Neural cell (in vitro differentiated cells): ENCODE data around the gene KIRREL3. TPM values are rescaled to one million over a fixed set of nuclear protein-coding genes. Genes with fewer than 3 reads are reported as not detected.

Source experiments
- H2AFZ ChIP-seq: fragments of 200-600, 300-800 bp; sonication (generic), shearing (Covaris generic); 2 replicates; pipeline ENCODE4 v1.6.0; 2014; ENCODE audit warnings: low read depth, mild to moderate bottlenecking, antibody characterized with exemption, low read length, moderate library complexity
- H3F3A ChIP-seq: fragments of 200-600 bp; shearing (Covaris generic); 2 replicates; pipeline ENCODE4 v1.6.1; 2016; ENCODE audit warnings: mild to moderate bottlenecking, moderate library complexity, mixed read lengths, antibody characterized with exemption, low read length; ENCODE audit not compliant: insufficient read depth, poor library complexity, severe bottlenecking
- H3K27ac ChIP-seq: fragments of 200-600, 300-800 bp; sonication (generic), shearing (Covaris generic); 2 replicates; pipeline ENCODE4 v1.5.1; 2014; ENCODE audit warnings: mild to moderate bottlenecking, low read length, moderate library complexity
- H3K27me3 ChIP-seq: fragments of 300-800, 200-600 bp; sonication (generic), shearing (Covaris generic); 2 replicates; pipeline ENCODE4 v1.6.0; 2014; ENCODE audit warnings: mild to moderate bottlenecking, low read depth, low read length, moderate library complexity; ENCODE audit not compliant: insufficient read depth
- H3K36me3 ChIP-seq: fragments of 300-800, 200-600 bp; sonication (generic), shearing (Covaris generic); 2 replicates; pipeline ENCODE4 v1.5.1; 2014; ENCODE audit warnings: mild to moderate bottlenecking, antibody characterized with exemption, low read length, moderate library complexity; ENCODE audit not compliant: insufficient read depth
- H3K4me2 ChIP-seq: fragments of 300-800, 200-600 bp; sonication (generic), shearing (Covaris generic); 2 replicates; pipeline ENCODE4 v1.6.0; 2014; ENCODE audit warnings: mild to moderate bottlenecking, low read length
- H3K4me3 ChIP-seq: fragments of 300-800, 200-600 bp; sonication (generic), shearing (Covaris generic); 2 replicates; pipeline ENCODE4 v1.5.1; 2014; ENCODE audit warnings: mild to moderate bottlenecking, low read length, moderate library complexity
- H3K79me2 ChIP-seq: fragments of 200-600 bp; shearing (Covaris generic); replicated peaks from 2 replicates; pipeline ENCODE4 v1.6.0; 2014; ENCODE audit warnings: mild to moderate bottlenecking, low read length, moderate library complexity; ENCODE audit not compliant: insufficient read depth
- H3K9ac ChIP-seq: fragments of 300-800, 200-600 bp; sonication (generic), shearing (Covaris generic); 2 replicates; pipeline ENCODE4 v1.6.1; 2016; ENCODE audit warnings: mild to moderate bottlenecking, low read length, mixed read lengths
- H3K9me2 ChIP-seq: fragments of 200-600 bp; shearing (Covaris generic); 2 replicates; pipeline ENCODE4 v1.6.1; 2016; ENCODE audit warnings: mild to moderate bottlenecking, low read length, mixed read lengths; ENCODE audit not compliant: insufficient read depth
- H3K9me3 ChIP-seq: fragments of 200-600, 300-800 bp; sonication (generic), shearing (Covaris generic); 2 replicates; pipeline ENCODE4 v1.6.1; 2016; ENCODE audit warnings: mild to moderate bottlenecking, mixed run types, low read length, moderate library complexity, mixed read lengths
- H4K20me1 ChIP-seq: fragments of 200-600 bp; shearing (Covaris generic); 2 replicates; pipeline ENCODE4 v1.6.1; 2016; ENCODE audit warnings: mild to moderate bottlenecking, mixed run types; ENCODE audit not compliant: insufficient read depth
- EP300 ChIP-seq: fragments of 450-650 bp; conservative IDR thresholded peaks from 2 replicates; pipeline ENCODE4 v1.6.1; 2014; ENCODE audit warnings: antibody characterized with exemption, mild to moderate bottlenecking, moderate library complexity; ENCODE audit not compliant: poor library complexity, severe bottlenecking
- EZH2 ChIP-seq: fragments of 200-600, 300-800 bp; shearing (Covaris generic), sonication (generic); IDR thresholded peaks from 2 replicates; pipeline ENCODE4 v1.6.1; 2014; ENCODE audit warnings: antibody characterized with exemption, low read length, borderline replicate concordance, mild to moderate bottlenecking; ENCODE audit not compliant: insufficient read depth, poor library complexity, severe bottlenecking
- MXI1 ChIP-seq: fragments of 450-650 bp; conservative IDR thresholded peaks from 2 replicates; pipeline ENCODE4 v1.6.1; 2014; ENCODE audit warnings: antibody characterized with exemption, mild to moderate bottlenecking; ENCODE audit not compliant: poor library complexity, severe bottlenecking
- POLR2AphosphoS5 ChIP-seq: IDR thresholded peaks from 2 replicates; pipeline ENCODE4 v1.6.1; 2012
- RAD21 ChIP-seq: fragments of 450-650 bp; conservative IDR thresholded peaks from 2 replicates; pipeline ENCODE4 v1.6.1; 2014; ENCODE audit warnings: antibody characterized with exemption, mild to moderate bottlenecking, moderate library complexity
- SMC3 ChIP-seq: fragments of 450-650 bp; conservative IDR thresholded peaks from 2 replicates; pipeline ENCODE4 v1.6.1; 2014; ENCODE audit warnings: antibody characterized with exemption, mild to moderate bottlenecking, moderate library complexity; ENCODE audit not compliant: poor library complexity
- TAF1 ChIP-seq: IDR thresholded peaks from 2 replicates; pipeline ENCODE4 v1.6.1; 2012; ENCODE audit warnings: low read depth
- polyA plus RNA-seq: library from polyadenylated mRNA; depleted of rRNA; stranded (reverse); fragments of >200 nt; gene quantifications from 2 replicates; pipeline ENCODE4 v1.2.3, GENCODE V29; 2014
- TF ChIP-seq, protein P1 (sequence below): IDR thresholded peaks from 2 replicates; pipeline ENCODE4 v1.6.1; 2012; ENCODE audit warnings: borderline replicate concordance
- TF ChIP-seq, protein P2 (sequence below): fragments of 450-650 bp; IDR thresholded peaks from 2 replicates; pipeline ENCODE4 v1.5.1; 2014; ENCODE audit warnings: antibody characterized with exemption, mild to moderate bottlenecking, moderate library complexity; ENCODE audit not compliant: poor library complexity, severe bottlenecking

The KIRREL3 gene
- polyA plus RNA-seq, 1 donor from 2014 or later, result 23.8 TPM

DNA sequence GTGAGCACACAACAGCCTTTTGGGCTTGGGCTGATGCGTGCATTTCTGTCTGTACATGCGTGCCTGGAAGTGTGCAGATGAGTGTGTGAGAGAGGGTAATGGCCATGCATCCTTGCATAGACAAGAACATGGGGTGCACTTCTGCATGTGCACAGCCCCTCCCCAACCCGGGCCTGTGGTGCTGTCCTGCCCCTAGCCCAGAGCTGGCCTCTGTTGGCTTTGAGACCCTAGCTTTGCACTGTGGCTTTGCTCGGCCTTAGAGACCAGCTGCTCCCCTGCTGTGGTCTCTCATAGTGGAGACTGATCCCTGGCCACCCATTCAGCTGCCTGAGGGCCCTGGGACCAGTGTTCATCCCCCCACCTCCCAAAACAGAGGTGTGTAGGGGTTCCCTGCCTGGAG lies 619.7 kb downstream of the KIRREL3 start:
- H3K27ac ChIP-seq, result no peak overlapping the region
- H3F3A ChIP-seq, result no peaks in the 10 kb centered on the region
- H3K36me3 ChIP-seq, result no peaks in the 10 kb centered on the region
- no peaks in the 10 kb centered on the region for H3K9me2 ChIP-seq
- no peaks in the 10 kb centered on the region for H4K20me1 ChIP-seq
- no peak for TF ChIP-seq EZH2
- no peak for TF ChIP-seq EP300
- TF ChIP-seq SMC3, result no peak
- TF ChIP-seq, protein P1, sequence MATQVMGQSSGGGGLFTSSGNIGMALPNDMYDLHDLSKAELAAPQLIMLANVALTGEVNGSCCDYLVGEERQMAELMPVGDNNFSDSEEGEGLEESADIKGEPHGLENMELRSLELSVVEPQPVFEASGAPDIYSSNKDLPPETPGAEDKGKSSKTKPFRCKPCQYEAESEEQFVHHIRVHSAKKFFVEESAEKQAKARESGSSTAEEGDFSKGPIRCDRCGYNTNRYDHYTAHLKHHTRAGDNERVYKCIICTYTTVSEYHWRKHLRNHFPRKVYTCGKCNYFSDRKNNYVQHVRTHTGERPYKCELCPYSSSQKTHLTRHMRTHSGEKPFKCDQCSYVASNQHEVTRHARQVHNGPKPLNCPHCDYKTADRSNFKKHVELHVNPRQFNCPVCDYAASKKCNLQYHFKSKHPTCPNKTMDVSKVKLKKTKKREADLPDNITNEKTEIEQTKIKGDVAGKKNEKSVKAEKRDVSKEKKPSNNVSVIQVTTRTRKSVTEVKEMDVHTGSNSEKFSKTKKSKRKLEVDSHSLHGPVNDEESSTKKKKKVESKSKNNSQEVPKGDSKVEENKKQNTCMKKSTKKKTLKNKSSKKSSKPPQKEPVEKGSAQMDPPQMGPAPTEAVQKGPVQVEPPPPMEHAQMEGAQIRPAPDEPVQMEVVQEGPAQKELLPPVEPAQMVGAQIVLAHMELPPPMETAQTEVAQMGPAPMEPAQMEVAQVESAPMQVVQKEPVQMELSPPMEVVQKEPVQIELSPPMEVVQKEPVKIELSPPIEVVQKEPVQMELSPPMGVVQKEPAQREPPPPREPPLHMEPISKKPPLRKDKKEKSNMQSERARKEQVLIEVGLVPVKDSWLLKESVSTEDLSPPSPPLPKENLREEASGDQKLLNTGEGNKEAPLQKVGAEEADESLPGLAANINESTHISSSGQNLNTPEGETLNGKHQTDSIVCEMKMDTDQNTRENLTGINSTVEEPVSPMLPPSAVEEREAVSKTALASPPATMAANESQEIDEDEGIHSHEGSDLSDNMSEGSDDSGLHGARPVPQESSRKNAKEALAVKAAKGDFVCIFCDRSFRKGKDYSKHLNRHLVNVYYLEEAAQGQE, result no peak
- TF ChIP-seq, protein P2, sequence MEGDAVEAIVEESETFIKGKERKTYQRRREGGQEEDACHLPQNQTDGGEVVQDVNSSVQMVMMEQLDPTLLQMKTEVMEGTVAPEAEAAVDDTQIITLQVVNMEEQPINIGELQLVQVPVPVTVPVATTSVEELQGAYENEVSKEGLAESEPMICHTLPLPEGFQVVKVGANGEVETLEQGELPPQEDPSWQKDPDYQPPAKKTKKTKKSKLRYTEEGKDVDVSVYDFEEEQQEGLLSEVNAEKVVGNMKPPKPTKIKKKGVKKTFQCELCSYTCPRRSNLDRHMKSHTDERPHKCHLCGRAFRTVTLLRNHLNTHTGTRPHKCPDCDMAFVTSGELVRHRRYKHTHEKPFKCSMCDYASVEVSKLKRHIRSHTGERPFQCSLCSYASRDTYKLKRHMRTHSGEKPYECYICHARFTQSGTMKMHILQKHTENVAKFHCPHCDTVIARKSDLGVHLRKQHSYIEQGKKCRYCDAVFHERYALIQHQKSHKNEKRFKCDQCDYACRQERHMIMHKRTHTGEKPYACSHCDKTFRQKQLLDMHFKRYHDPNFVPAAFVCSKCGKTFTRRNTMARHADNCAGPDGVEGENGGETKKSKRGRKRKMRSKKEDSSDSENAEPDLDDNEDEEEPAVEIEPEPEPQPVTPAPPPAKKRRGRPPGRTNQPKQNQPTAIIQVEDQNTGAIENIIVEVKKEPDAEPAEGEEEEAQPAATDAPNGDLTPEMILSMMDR, result no peak
- no peak for TF ChIP-seq POLR2AphosphoS5
- no peak for TF ChIP-seq TAF1
- TF ChIP-seq MXI1, result no peak
- no peak for TF ChIP-seq RAD21
- no peak overlapping the region for H3K4me3 ChIP-seq
- no peak overlapping the region for H3K4me2 ChIP-seq
- H2AFZ ChIP-seq, result no peak overlapping the region
- no peaks in the 10 kb centered on the region for H3K79me2 ChIP-seq
- no peaks in the 10 kb centered on the region for H3K9me3 ChIP-seq
- H3K9ac ChIP-seq, result no peak overlapping the region
- no peaks in the 10 kb centered on the region for H3K27me3 ChIP-seq

DNA sequence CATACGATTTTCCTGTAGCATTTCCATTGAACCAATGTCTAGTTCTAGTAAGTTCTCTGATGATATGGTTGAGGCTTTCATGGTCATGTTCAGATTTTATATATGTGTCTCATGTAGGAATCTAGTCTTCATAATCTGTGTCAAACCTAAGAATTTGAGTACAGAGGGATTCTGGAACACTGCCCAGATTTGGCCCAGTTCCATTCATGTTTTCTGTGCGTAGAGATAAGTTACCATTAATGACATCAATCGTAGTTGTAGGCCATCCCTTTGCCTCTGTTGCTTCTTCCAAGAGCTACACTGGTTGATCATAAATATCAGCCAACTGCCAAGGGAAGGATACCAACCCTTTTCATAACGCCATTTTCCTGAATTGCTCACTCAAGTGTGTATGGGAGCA lies 621.8 kb downstream of the KIRREL3 start:
- H3K27ac ChIP-seq, result no peak overlapping the region
- H3F3A ChIP-seq, result no peaks in the 10 kb centered on the region
- H3K9me2 ChIP-seq, result no peaks in the 10 kb centered on the region
- no peaks in the 10 kb centered on the region for H3K79me2 ChIP-seq
- H3K27me3 ChIP-seq, result no peaks in the 10 kb centered on the region
- H3K4me3 ChIP-seq, result no peak overlapping the region
- no peaks in the 10 kb centered on the region for H3K36me3 ChIP-seq
- TF ChIP-seq, protein P2, result no peak
- TF ChIP-seq EP300 (no peak), SMC3 (no peak), RAD21 (no peak), TAF1 (no peak), EZH2 (no peak), MXI1 (no peak), POLR2AphosphoS5 (no peak)
- TF ChIP-seq, protein P1, result no peak
- H2AFZ ChIP-seq, result no peak overlapping the region
- no peak overlapping the region for H3K9ac ChIP-seq
- H3K9me3 ChIP-seq, result no peaks in the 10 kb centered on the region
- no peak overlapping the region for H3K4me2 ChIP-seq
- no peaks in the 10 kb centered on the region for H4K20me1 ChIP-seq
